Endothelial cell of umbilical vein (primary cell): Measurements from ENCODE around the gene AMFR. TPM values are rescaled to one million over a fixed set of nuclear protein-coding genes. Genes with fewer than 3 reads are reported as not detected.

Experiments used
- BruUV-seq: library from RNA; stranded (reverse); fragments of 400-500 nt; replicated peaks from 2 replicates; lab custom pipeline; 2021; lab: Mats Ljungman, UMichigan
- CTCF ChIA-PET: fragments of 300-600, 350-600 bp; sonication (Branson Sonifier 250); formaldehyde crosslinking; loops from one replicate; lab custom pipeline; 2021; ENCODE audit warnings: antibody characterized with exemption, inconsistent platforms; lab: Charles Lee
- POLR2A ChIA-PET: fragments of 300-600, 350-600 bp; sonication (Branson Sonifier 250); formaldehyde crosslinking; loops from one replicate; lab custom pipeline; 2021; ENCODE audit warnings: antibody characterized with exemption, inconsistent platforms; lab: Charles Lee
- DNase-seq: peaks from one replicate; pipeline ENCODE4 v3.0.0-alpha.2; 2011; ENCODE audit warnings: low read depth, low spot score
- FAIRE-seq: peaks from 2 replicates; lab custom pipeline; 2011; peaks lifted over from hg19 to GRCh38; lab: Jason Lieb, UNC
- H2AFZ ChIP-seq: 2 replicates; pipeline ENCODE4 v1.6.0; 2012; ENCODE audit warnings: low read depth, low read length, control low read depth, inconsistent platforms
- H3K27ac ChIP-seq: 2 replicates; pipeline ENCODE4 v1.5.1; 2011; ENCODE audit warnings: low read depth, mild to moderate bottlenecking, control low read depth, low read length, moderate library complexity; ENCODE audit not compliant: insufficient read depth
- H3K27me3 ChIP-seq, 2 experiments: 2 replicates each; pipeline versions ENCODE4 v1.6.0 to v1.6.1; 2011; ENCODE audit warnings: low read length in 2 of 2, mixed read lengths in 1 of 2; ENCODE audit not compliant: control insufficient read depth in 2 of 2, insufficient read depth in 2 of 2
- H3K36me3 ChIP-seq, 2 experiments: 2 replicates in 1 of 2; 3 replicates in 1 of 2; pipeline ENCODE4 v1.5.1; 2011; ENCODE audit warnings: low read length in 2 of 2, mild to moderate bottlenecking in 1 of 2, moderate library complexity in 1 of 2; ENCODE audit not compliant: control insufficient read depth in 2 of 2, insufficient read depth in 2 of 2; ENCODE audit errors: extremely low read depth in 1 of 2
- H3K4me1 ChIP-seq: 3 replicates; pipeline ENCODE4 v1.5.1; 2011; ENCODE audit warnings: mild to moderate bottlenecking, low read length; ENCODE audit not compliant: control insufficient read depth, insufficient read depth; ENCODE audit errors: extremely low read depth
- H3K4me2 ChIP-seq: 2 replicates; pipeline ENCODE4 v1.6.1; 2011; ENCODE audit warnings: low read length, control low read depth, mixed read lengths; ENCODE audit not compliant: insufficient read depth
- H3K4me3 ChIP-seq, 3 experiments: fragments of 200-600 bp in 1 of 3; sonication (generic), shearing (Covaris generic) in 1 of 3; replicated peaks in 1 of 3; 2 replicates each; pipeline ENCODE4 v1.5.1; 2011 to 2016; ENCODE audit warnings: control low read depth in 3 of 3, low read length in 3 of 3, mild to moderate bottlenecking in 2 of 3, inconsistent platforms in 1 of 3, low read depth in 1 of 3, moderate library complexity in 1 of 3; ENCODE audit not compliant: insufficient read depth in 1 of 3
- H3K79me2 ChIP-seq: 2 replicates; pipeline ENCODE4 v1.6.0; 2012; ENCODE audit warnings: low read length, inconsistent platforms; ENCODE audit not compliant: control insufficient read depth, insufficient read depth
- H3K9ac ChIP-seq: replicated peaks from 2 replicates; pipeline ENCODE3; 2011; ENCODE audit warnings: low read length, control low read depth; ENCODE audit not compliant: insufficient read depth; ENCODE audit errors: extremely low read depth
- H3K9me1 ChIP-seq: replicated peaks from 3 replicates; pipeline ENCODE4 v1.6.0; 2011; ENCODE audit warnings: mild to moderate bottlenecking, low read length; ENCODE audit not compliant: control insufficient read depth, insufficient read depth; ENCODE audit errors: extremely low read depth
- H3K9me3 ChIP-seq: replicated peaks from 2 replicates; pipeline ENCODE4 v1.5.1; 2012; ENCODE audit warnings: low read length, inconsistent platforms; ENCODE audit not compliant: control insufficient read depth, insufficient read depth
- H4K20me1 ChIP-seq: replicated peaks from 2 replicates; pipeline ENCODE3; 2011; ENCODE audit warnings: mild to moderate bottlenecking, low read length; ENCODE audit not compliant: control insufficient read depth, insufficient read depth; ENCODE audit errors: extremely low read depth
- CTCF ChIP-seq, 2 donors: IDR thresholded peaks; 1 replicate in 1 of 2; 2 replicates in 1 of 2; pipeline ENCODE4 v1.5.1; 2011; ENCODE audit warnings: low read length in 2 of 2, mild to moderate bottlenecking in 2 of 2, moderate library complexity in 2 of 2, control low read depth in 1 of 2, inconsistent platforms in 1 of 2, low read depth in 1 of 2; ENCODE audit not compliant: insufficient read depth in 1 of 2; ENCODE audit errors: extremely low read depth in 1 of 2
- EZH2 ChIP-seq: IDR thresholded peaks from 2 replicates; pipeline ENCODE4 v1.6.1; 2012; ENCODE audit warnings: borderline replicate concordance, low read depth, mild to moderate bottlenecking, moderate library complexity, low read length, inconsistent platforms; ENCODE audit not compliant: severe bottlenecking
- FOS ChIP-seq: IDR thresholded peaks from 2 replicates; pipeline ENCODE4 v1.6.1; 2011; ENCODE audit warnings: mild to moderate bottlenecking, low read length, moderate library complexity, borderline replicate concordance; ENCODE audit not compliant: insufficient read depth
- GATA2 ChIP-seq: IDR thresholded peaks from 2 replicates; pipeline ENCODE4 v1.7.0; 2011; ENCODE audit warnings: low read depth, mild to moderate bottlenecking, moderate library complexity, mixed read lengths, low read length; ENCODE audit not compliant: insufficient read length, insufficient read depth
- JUN ChIP-seq: IDR thresholded peaks from 2 replicates; pipeline ENCODE4 v1.6.1; 2011; ENCODE audit warnings: borderline replicate concordance, low read depth; ENCODE audit not compliant: insufficient read length, insufficient read depth
- MAX ChIP-seq: IDR thresholded peaks from 2 replicates; pipeline ENCODE4 v1.6.1; 2011; ENCODE audit not compliant: insufficient read depth, insufficient read length
- MYC ChIP-seq: IDR thresholded peaks from one replicate; pipeline ENCODE4 v1.6.1; 2011; ENCODE audit warnings: mild to moderate bottlenecking, low read depth, low read length
- POLR2A ChIP-seq: IDR thresholded peaks from 2 replicates; pipeline ENCODE4 v1.6.1; 2012; ENCODE audit warnings: low read depth, mild to moderate bottlenecking, control low read depth, low read length
- POLR2AphosphoS5 ChIP-seq: IDR thresholded peaks from 2 replicates; pipeline ENCODE4 v1.6.1; 2012; ENCODE audit warnings: low read depth, mild to moderate bottlenecking, control low read depth, low read length, moderate library complexity; ENCODE audit not compliant: insufficient read depth
- dilution Hi-C: fragments of 300-500 bp; cut with MboI; formaldehyde crosslinking; loops from one replicate; pipeline ENCODE4 v1.15.0; 2019; ENCODE audit warnings: low sequenced_read_pairs; ENCODE audit not compliant: extremely low pct_ligation_motif_present
- intact Hi-C: fragments of 100-400 bp; cut with micrococcal nuclease; formaldehyde crosslinking; loops from one replicate; pipeline ENCODE4 v1.10.0; 2022
- polyA plus RNA-seq, 4 experiments: library from polyadenylated mRNA; depleted of rRNA in 3 of 4; stranded (reverse) in 3 of 4; unstranded in 1 of 4; fragments of >200 nt; gene quantifications; 2 replicates each; pipeline versions ENCODE4 v1.2.1 to v1.2.3, GENCODE V29; 2011 to 2012; ENCODE audit warnings: missing spikeins in 1 of 4
- total RNA-seq: library from RNA; stranded (reverse); gene quantifications from 2 replicates; pipeline ENCODE4 v1.2.3, GENCODE V29; 2021

The AMFR gene
- total and polyA plus RNA-seq, 2 donors (not counting 3 experiments of a cell fraction or from before 2014, with no cell fraction given), result 66.5 to 71.7 TPM

GRCh38 chr16:56415875-56416274 lies 9.5 kb downstream of the AMFR start:
- intact Hi-C loops (no loop called here), dilution Hi-C loops (no loop called here)
- Histone ChIP-seq H3K36me3 (peaks cover 0 to 4% of the 10 kb centered on the region in 2 experiments), H3K9ac (no peak overlapping the region), H3K9me3 (no peaks in the 10 kb centered on the region), H3K27me3 (no peaks in the 10 kb centered on the region), H3K27ac (no peak overlapping the region), H4K20me1 (no peaks in the 10 kb centered on the region), H3K79me2 (peaks cover 48% of the 10 kb centered on the region), H3K4me1 (no peaks in the 10 kb centered on the region), H2AFZ (no peak overlapping the region), H3K9me1 (no peaks in the 10 kb centered on the region), H3K4me2 (no peak overlapping the region), H3K4me3 (no peak overlapping the region)
- TF ChIP-seq MAX (no peak), CTCF (IDR thresholded peaks at IDR 0.05; ENCODE audit: extremely low read depth in 1 of 2, insufficient read depth in 1 of 2, low read depth in 1 of 2, low read length in 2 of 2) (no peak), POLR2A (no peak), FOS (no peak)
- POLR2A ChIA-PET, result no interaction called here
- no peak for DNase-seq
- FAIRE-seq, result no peak
- CTCF ChIA-PET, result interaction anchor here (1.2 kb wide), 1 partner anchor 12 kb away, joined by 3 read pairs; no protein-coding TSS in a partner anchor
- BruUV-seq, result no TSS peak

- Histone ChIP-seq H4K20me1 (no peaks in the 10 kb centered on the region), H3K4me2 (no peak overlapping the region), H3K9me1 (no peaks in the 10 kb centered on the region), H3K4me3 (no peak overlapping the region), H3K9me3 (no peaks in the 10 kb centered on the region), H3K79me2 (peaks cover 35% of the 10 kb centered on the region), H3K9ac (no peak overlapping the region), H3K27ac (no peak overlapping the region), H3K36me3 (peaks cover 2 to 4% of the 10 kb centered on the region in 2 experiments), H3K27me3 (no peaks in the 10 kb centered on the region), H3K4me1 (no peaks in the 10 kb centered on the region), H2AFZ (no peak overlapping the region)
- CTCF ChIA-PET, result interaction anchor here (1.0 kb wide), 1 partner anchor 13 kb away, joined by 3 read pairs; no protein-coding TSS in a partner anchor
- intact Hi-C loops, result no loop called here
- no peak for DNase-seq
- dilution Hi-C loops, result no loop called here
- POLR2A ChIA-PET, result no interaction called here
- TF ChIP-seq EZH2 (no peak), CTCF (IDR thresholded peaks at IDR 0.05; ENCODE audit: extremely low read depth in 1 of 2, insufficient read depth in 1 of 2, low read depth in 1 of 2, low read length in 2 of 2) (no peak), FOS (no peak), POLR2A (no peak), MYC (no peak), GATA2 (no peak), POLR2AphosphoS5 (no peak), JUN (no peak), MAX (no peak)
- no TSS peak for BruUV-seq
- FAIRE-seq, result no peak
These were observed 11.0 kb downstream of the AMFR start for GRCh38 chr16:56414366-56414765.
